Measurements from ENCODE around the gene C1QC.
"Not testable (repeated sequence)": the region's sequence is repeated elsewhere in the genome, so short reads cannot be mapped to it uniquely, and the experiment has no call there.

The C1QC gene

GRCh38 chr1:22658385-22659163 is 15.1 kb downstream of the C1QC start:
- H3K4me3 ChIP-seq (ENCODE audit: low read depth, low read length), result no peak overlapping the region
- TF ChIP-seq, protein P1, sequence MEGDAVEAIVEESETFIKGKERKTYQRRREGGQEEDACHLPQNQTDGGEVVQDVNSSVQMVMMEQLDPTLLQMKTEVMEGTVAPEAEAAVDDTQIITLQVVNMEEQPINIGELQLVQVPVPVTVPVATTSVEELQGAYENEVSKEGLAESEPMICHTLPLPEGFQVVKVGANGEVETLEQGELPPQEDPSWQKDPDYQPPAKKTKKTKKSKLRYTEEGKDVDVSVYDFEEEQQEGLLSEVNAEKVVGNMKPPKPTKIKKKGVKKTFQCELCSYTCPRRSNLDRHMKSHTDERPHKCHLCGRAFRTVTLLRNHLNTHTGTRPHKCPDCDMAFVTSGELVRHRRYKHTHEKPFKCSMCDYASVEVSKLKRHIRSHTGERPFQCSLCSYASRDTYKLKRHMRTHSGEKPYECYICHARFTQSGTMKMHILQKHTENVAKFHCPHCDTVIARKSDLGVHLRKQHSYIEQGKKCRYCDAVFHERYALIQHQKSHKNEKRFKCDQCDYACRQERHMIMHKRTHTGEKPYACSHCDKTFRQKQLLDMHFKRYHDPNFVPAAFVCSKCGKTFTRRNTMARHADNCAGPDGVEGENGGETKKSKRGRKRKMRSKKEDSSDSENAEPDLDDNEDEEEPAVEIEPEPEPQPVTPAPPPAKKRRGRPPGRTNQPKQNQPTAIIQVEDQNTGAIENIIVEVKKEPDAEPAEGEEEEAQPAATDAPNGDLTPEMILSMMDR (IDR thresholded peaks at IDR 0.05; ENCODE audit: borderline replicate concordance, insufficient read depth, low read depth, low read length), result no peak

- TF ChIP-seq, protein P1 (IDR thresholded peaks at IDR 0.05; ENCODE audit: borderline replicate concordance, insufficient read depth, low read depth, low read length), result no peak
- no peak overlapping the region for H3K4me3 ChIP-seq (ENCODE audit: low read depth, low read length)
Observed at GRCh38 chr1:22660716-22661241, 17.3 kb downstream of the C1QC start.

DNA sequence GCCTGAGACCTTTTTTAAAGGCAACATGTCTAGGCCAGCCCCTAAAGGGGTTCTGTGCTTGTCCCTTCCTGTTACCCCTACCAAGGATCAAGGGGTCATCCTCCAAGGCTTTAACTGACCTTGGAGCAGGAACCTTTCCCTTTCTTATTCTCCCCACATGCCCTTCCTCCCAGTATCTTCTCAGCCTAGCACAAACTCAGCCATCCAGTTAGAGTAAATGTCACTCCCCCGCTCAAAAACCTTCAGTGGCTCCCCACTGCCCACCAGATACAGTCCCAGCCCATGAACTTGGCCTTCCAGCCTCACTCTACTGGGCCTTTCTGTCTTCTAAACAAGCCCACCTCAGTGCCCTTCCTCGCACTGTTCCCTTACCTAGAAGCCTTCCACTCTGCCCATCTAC is 18.4 kb downstream of the C1QC start:
- TF ChIP-seq, protein P1 (IDR thresholded peaks at IDR 0.05; ENCODE audit: borderline replicate concordance, insufficient read depth, low read depth, low read length), result no peak
- H3K4me3 ChIP-seq (ENCODE audit: low read depth, low read length), result no peak overlapping the region

DNA sequence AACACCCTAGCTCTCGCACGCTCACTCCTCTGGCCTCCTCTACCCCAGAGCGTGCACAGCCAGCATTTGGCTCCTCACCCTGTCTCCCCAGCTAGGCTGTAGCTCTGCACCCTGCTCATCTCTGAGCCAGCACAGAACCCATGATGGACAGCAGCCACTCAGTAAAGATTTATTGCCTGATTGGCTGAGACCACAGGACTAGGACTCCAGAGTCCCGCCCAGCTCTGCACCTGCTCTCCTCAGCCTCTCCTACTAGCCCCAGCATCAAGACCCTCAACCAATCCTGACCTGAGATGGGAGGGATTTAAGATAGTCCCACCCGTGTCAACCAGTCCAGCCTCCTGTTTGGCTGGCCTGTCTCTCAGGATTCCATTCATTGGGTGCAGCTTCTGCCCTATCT is 18.9 kb downstream of the C1QC start:
- TF ChIP-seq, protein P1 (IDR thresholded peaks at IDR 0.05; ENCODE audit: borderline replicate concordance, insufficient read depth, low read depth, low read length), result no peak
- H3K4me3 ChIP-seq (ENCODE audit: low read depth, low read length), result no peak overlapping the region

GRCh38 chr1:22662986-22663408 is 19.6 kb downstream of the C1QC start:
- TF ChIP-seq, protein P1 (IDR thresholded peaks at IDR 0.05; ENCODE audit: borderline replicate concordance, insufficient read depth, low read depth, low read length), result no peak
- no peak overlapping the region for H3K4me3 ChIP-seq (ENCODE audit: low read depth, low read length)

DNA sequence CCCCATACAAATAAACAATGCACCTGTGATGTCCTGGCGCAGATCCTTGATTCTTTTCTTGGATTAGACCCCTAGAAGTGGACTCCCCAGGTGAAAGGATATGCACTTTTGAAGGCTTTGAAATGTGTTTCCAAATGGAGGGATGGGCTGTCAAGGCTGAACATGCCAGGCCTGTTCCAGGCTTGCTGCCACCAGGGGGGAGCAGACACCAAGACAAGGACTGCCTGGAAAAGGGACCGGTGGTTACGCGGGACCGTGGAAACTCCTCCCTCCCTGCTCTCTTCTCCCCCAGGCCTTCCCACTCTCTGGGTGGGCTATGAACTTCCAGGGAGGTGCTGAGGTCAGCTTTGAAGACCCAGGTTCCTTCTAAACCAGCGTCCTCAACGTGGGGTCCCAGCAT is 22.3 kb downstream of the C1QC start:
- TF ChIP-seq, protein P1 (IDR thresholded peaks at IDR 0.05; ENCODE audit: borderline replicate concordance, insufficient read depth, low read depth, low read length), result no peak
- H3K4me3 ChIP-seq (ENCODE audit: low read depth, low read length), result no peak overlapping the region

DNA sequence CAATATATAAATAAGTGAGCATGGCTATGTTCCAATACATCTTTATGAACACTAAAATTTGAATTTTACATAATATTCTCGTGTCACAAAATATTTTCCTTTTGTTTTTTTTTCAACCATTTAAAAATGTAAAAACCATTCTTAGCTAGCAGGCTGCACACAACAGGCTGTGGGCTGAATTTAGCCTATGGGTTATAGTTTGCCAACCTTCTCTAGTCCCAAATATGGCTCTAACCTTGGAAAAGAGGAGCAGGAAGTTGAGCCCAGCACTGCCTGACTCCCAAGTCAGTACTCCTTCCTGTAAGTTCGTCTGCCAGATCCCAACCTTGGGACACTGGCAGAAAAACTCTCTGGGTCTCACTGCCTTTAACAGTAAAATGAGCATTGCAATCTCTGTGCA is 23.0 kb downstream of the C1QC start:
- TF ChIP-seq, protein P1 (IDR thresholded peaks at IDR 0.05; ENCODE audit: borderline replicate concordance, insufficient read depth, low read depth, low read length), result no peak
- H3K4me3 ChIP-seq (ENCODE audit: low read depth, low read length), result no peak overlapping the region

- H3K4me3 ChIP-seq (ENCODE audit: low read depth, low read length), result not testable (repeated sequence)
Observed at GRCh38 chr1:22668840-22669239, 25.4 kb downstream of the C1QC start.
